ENCODE data around the gene NENF. TPM values are rescaled to one million over a fixed set of nuclear protein-coding genes. Genes with fewer than 3 reads are reported as not detected.
"Not testable (repeated sequence)": the region's sequence is repeated elsewhere in the genome, so short reads cannot be mapped to it uniquely, and the experiment has no call there.

NENF gene
- 24.1 and 26.4 TPM in 2 replicates for total RNA-seq

DNA sequence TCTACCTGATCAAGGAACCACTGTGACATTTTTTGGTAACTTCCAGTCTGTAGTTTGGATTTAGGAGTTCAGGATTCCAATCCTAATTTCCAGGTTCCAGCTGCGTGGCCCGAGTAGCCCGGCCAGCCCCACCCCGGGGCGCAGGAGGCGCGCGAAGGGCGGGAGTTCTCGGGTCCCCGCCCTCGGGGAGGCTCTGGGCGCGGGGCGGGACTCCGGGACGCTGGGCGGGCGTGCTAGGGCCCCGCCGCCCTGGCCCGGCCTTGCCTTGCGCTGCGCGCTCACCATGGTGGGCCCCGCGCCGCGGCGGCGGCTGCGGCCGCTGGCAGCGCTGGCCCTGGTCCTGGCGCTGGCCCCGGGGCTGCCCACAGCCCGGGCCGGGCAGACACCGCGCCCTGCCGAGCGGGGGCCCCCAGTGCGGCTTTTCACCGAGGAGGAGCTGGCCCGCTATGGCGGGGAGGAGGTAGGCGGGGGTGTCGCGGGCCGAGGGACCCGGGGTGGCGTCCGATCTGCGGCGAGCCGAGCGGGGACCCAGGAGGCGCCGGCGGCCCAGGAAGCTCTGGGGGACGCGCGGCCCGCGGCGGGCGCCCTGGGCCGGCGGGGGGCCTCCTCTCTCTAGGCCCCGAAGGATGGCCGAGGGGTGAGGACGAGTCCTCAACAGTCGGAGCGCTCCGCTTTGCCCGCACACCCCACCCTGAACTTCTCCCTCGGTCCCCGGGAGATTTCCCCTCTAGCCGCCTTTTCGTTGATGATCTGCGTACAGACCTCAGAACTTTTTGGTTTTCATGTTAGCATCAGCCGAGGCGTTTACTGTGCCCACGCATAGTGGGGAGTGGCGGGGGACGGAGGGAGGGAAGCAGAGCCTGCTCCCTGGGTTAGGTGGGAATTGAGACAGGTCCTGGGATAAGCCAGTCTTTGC, at the start of gene NENF:
Gene NENF (plus strand): TSS at position 260 of the 916 bp plus-strand sequence. CDS start 24 bp downstream, at position 284.
- Mint-ChIP-seq H3K4me3 (peak within 1 kb of the TSS; percentile 78), H3K27me3 (no peaks in the 10 kb centered on the region), H3K4me1 (peaks cover 16% of the 10 kb centered on the region), H3K27ac (peak within 1 kb of the TSS; percentile 22), H3K9me3 (no peaks in the 10 kb centered on the region), H3K36me3 (ENCODE audit: low read depth) (no peaks in the 10 kb centered on the region)
- POLR2A ChIA-PET: interaction anchor here (0.6 to 1.7 kb wide), 6 partner anchors 18 to 398 kb away, joined by 3 to 21 read pairs (median 4); partner anchors contain the start of genes NSL1 and PACC1
- TF ChIP-seq, protein P1, sequence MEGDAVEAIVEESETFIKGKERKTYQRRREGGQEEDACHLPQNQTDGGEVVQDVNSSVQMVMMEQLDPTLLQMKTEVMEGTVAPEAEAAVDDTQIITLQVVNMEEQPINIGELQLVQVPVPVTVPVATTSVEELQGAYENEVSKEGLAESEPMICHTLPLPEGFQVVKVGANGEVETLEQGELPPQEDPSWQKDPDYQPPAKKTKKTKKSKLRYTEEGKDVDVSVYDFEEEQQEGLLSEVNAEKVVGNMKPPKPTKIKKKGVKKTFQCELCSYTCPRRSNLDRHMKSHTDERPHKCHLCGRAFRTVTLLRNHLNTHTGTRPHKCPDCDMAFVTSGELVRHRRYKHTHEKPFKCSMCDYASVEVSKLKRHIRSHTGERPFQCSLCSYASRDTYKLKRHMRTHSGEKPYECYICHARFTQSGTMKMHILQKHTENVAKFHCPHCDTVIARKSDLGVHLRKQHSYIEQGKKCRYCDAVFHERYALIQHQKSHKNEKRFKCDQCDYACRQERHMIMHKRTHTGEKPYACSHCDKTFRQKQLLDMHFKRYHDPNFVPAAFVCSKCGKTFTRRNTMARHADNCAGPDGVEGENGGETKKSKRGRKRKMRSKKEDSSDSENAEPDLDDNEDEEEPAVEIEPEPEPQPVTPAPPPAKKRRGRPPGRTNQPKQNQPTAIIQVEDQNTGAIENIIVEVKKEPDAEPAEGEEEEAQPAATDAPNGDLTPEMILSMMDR (IDR thresholded peaks at IDR 0.05): no peak
- intact Hi-C loops (cut with micrococcal nuclease): loop anchor here (1.0 to 10.0 kb wide), 5 partner anchors 18 to 918 kb away; partner anchors contain the start of genes DTL, INTS7 and PPP2R5A
- ATAC-seq (ENCODE audit: low read depth) (peak; percentile 99), DNase-seq (peak; percentile 80)
- CTCF ChIA-PET: interaction anchor here (1.1 to 1.9 kb wide), 2 partner anchors 23 to 362 kb away, joined by 4 to 7 read pairs; no protein-coding TSS in a partner anchor

DNA sequence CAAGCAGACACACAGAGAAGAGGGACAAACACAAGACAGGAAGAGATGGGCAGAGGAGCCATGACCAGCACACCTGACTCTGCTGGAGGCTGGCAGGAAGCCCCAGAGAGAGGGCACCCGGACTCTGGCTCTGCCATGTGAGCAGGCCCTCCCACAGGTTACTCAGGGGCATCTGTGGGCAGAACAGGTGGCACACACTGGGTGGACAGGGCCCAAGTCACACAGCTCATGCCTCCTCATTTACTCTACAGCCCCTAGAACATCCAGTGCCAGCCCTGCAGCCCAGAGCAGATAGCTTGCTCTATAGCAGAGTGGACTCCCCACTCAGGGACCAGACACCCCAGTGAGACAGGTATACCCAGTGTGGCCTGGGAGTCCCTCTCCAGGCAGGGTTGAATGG, 46.7 kb upstream of the NENF start:
- Mint-ChIP-seq H3K27me3 (no peaks in the 10 kb centered on the region), H3K9me3 (peaks cover 5% of the 10 kb centered on the region), H3K4me3 (no peak overlapping the region), H3K27ac (no peak overlapping the region), H3K36me3 (ENCODE audit: low read depth) (peaks cover 92% of the 10 kb centered on the region), H3K4me1 (no peaks in the 10 kb centered on the region)
- ATAC-seq (ENCODE audit: low read depth): no peak
- TF ChIP-seq, protein P1 (IDR thresholded peaks at IDR 0.05): no peak
- ChIA-PET CTCF (no interaction called here), POLR2A (no interaction called here)
- intact Hi-C loops (cut with micrococcal nuclease): no loop called here
- DNase-seq: no peak

DNA sequence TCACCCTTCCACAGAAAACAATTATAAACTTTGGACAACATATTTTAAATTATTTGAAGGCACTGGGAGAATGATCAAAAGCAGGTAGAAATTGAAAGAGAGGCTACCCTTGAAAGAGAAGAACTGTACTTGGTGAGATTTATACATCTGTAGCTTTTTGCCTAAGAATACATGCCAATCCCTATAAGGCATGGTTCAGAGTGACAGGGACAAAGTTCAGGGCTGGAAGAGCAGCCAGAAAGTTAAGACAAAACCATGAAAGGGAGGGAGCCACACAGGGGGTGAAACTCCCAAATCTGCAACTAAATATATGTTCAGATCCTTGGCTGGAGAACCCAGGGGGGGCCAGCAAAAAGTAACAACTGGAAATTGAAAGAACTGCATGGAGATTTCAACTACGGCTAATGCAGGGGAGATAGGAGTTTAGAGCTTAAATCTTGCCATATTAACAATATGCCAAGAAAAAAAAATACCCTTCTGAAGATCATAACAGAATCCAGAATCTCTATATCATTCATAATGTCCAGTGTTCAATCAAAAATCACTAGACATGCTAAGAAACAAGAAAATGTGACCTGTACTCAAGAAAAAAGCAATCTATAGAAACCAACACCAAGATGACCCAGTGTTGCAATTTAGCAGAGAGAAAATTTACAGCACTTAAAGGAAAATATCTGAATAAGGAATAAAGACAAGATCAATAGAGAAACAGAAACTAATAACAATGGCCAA, 43.6 kb upstream of the NENF start:
- Mint-ChIP-seq H3K4me1 (peaks cover 2% of the 10 kb centered on the region), H3K9me3 (peaks cover 5% of the 10 kb centered on the region), H3K27me3 (no peaks in the 10 kb centered on the region), H3K36me3 (ENCODE audit: low read depth) (peaks cover 84% of the 10 kb centered on the region), H3K4me3 (no peak overlapping the region), H3K27ac (no peak overlapping the region)
- POLR2A ChIA-PET: no interaction called here
- TF ChIP-seq, protein P1 (IDR thresholded peaks at IDR 0.05): no peak
- ATAC-seq (ENCODE audit: low read depth) (no peak), DNase-seq (no peak)
- intact Hi-C loops (cut with micrococcal nuclease): no loop called here
- CTCF ChIA-PET: no interaction called here

DNA sequence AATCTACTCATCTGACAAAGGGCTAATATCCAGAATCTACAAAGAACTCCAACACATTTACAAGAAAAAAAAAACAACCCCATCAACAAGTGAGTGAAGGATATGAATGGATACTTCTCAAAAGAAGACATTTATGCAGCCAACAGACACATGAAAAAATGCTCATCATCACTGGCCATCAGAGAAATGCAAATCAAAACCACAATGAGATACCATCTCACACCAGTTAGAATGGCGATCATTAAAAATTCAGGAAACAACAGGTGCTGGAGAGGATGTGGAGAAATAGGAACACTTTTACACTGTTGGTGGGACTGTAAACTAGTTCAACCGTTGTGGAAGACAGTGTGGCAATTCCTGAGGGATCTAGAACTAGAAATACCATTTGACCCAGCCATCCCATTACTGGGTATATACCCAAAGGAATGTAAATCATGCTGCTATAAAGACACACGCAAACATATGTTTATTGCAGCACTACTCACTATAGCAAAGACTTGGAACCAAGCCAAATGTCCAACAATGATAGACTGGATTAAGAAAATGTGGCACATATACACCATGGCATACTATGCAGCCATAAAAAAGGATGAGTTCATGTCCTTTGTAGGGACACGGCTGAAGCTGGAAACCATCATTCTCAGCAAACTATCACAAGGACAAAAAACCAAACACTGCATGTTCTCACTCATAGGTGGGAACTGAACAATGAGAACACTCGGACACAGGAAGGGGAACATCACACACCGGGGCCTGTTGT, 36.9 kb upstream of the NENF start:
- POLR2A ChIA-PET; DNase-seq; H3K27ac Mint-ChIP-seq; CTCF ChIA-PET; ATAC-seq (ENCODE audit: low read depth); H3K4me3 Mint-ChIP-seq; intact Hi-C loops (cut with micrococcal nuclease); H3K27me3 Mint-ChIP-seq; H3K9me3 Mint-ChIP-seq; H3K4me1 Mint-ChIP-seq: not testable (repeated sequence)
- H3K36me3 Mint-ChIP-seq (ENCODE audit: low read depth): peaks cover 54% of the 10 kb centered on the region

DNA sequence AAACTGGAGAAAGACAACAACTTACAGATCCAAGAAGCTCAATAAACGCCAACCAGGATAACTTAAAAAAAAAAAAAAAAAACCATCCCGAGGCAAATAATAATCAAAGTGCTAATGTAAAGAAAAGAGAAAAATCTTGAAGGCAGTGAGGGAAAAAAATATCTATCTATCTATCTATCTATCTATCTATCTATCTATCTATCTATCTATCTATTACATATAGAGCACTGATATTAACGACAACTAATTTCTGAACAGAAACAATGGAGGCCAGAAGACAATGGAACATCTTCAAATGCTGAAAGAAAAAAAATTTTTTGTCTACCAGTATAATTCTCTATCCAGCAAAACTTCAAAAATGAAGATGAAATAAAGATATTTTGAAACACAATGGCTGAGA, 36.1 kb upstream of the NENF start:
- CTCF ChIA-PET: interaction anchor here (1.1 kb wide), 1 partner anchor 33 kb away, joined by 4 read pairs; no protein-coding TSS in a partner anchor
- intact Hi-C loops (cut with micrococcal nuclease): no loop called here
- Mint-ChIP-seq H3K4me1 (peaks cover 11% of the 10 kb centered on the region), H3K4me3 (no peak overlapping the region), H3K27ac (no peak overlapping the region), H3K9me3 (peaks cover 5% of the 10 kb centered on the region), H3K36me3 (ENCODE audit: low read depth) (peaks cover 46% of the 10 kb centered on the region), H3K27me3 (no peaks in the 10 kb centered on the region)
- no peak for DNase-seq
- TF ChIP-seq, protein P1 (IDR thresholded peaks at IDR 0.05): no peak
- POLR2A ChIA-PET: no interaction called here
- ATAC-seq (ENCODE audit: low read depth): no peak
